NOMO-1 treated with DMSO at 0.1 percent for 48 hours (cell line): ENCODE measurements around the gene GLRA2.

Experiments
- DNase-seq: peaks from one replicate; lab custom pipeline; 2025; ENCODE audit not compliant: unreplicated experiment; lab: John Stamatoyannopoulos, UW

GLRA2 gene

DNA sequence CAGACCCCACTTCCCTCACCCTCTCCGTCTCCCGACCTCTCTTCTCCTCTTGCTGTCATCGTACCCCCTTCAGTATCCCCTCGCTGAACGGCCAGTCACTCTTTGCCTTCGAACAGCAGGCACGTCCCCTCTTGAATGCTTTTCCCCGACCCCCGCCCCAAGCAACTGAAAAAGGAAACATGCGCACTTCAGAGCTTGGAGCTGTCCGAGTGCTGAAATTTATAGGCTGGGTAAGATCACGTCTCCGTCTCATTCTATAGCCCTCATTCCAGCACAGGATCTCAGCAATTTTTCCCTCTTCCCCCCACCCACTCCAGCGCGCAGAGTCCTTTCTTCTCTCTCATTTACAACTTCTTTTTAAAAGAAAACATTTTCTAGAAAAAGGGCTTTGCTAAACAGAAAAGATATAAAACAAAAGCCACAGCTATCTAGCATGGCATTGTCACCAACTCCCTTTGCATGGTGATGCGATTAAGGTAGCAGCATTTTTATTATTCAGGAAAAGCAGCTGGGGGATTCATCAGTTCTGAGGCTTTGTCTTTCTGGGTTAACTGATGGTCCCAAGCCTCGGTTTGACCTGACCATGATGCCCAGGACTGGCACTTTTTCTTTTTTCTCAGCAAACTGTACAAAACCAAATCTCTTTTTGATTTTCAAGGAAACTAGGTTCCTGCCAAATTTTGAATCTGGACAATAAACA is at the start of gene GLRA2:
GLRA2 (plus strand) TSS at position 247 of the 700 bp plus-strand sequence. CDS start 522 bp downstream, outside the sequence.
- no peak for DNase-seq

DNA sequence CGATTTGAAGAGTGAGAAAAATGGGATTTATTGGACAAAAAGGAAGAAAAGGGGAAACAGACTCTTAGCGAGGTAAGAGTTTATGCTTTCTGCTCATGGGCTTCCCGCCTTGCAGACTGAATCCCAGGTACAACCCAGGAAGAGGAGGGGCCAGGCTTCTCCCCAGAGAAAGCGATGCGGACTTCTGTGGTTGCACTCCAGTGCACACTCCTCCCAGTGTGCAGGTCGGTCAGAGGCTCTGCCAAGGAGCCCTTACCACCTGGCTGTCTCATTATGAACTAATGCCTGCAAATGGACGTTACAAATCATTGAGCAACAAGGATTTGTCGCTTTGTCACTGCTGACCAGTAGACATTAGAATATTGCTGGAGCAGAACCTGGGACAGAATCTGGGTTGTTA is 39.9 kb upstream of the GLRA2 start:
- no peak for DNase-seq

DNA sequence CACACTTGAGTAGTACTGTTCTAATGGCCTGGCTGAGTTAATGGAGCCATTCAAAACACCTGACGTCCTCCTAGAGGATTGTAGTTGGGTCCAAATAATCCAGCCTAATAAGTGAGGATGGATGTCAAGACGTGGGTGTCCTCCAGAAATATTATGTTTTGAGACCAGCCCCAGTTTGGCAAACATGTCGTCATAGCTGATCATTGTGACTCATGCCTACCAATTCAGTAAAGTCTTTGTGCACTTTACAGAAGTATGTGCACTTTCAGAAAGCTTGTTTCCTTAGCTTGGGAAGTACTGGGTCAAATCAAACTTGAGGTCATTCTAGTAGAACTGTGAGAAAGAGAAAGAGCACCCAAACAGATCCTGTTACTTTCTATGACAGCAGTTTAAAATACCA is 37.6 kb upstream of the GLRA2 start:
- DNase-seq: no peak

DNA sequence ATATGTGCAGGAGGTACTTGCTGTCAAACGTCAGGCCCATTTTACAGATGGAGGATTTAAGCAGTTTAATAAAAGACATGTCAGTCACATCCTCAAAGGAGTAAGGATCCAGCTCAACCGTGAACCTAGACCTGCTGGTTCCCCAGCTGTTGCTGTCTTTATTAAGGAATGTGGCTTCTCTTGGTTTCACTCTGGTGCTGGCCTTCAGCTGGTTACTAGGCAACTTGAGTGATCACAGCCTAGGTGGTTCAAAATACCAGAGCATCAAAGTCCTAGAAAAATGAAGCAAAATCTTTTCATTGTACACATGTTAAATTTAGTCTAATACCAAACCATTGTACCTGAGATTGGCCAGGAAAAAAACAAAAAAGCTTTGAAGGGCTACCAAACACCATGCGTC is 32.7 kb upstream of the GLRA2 start:
- no peak for DNase-seq

DNA sequence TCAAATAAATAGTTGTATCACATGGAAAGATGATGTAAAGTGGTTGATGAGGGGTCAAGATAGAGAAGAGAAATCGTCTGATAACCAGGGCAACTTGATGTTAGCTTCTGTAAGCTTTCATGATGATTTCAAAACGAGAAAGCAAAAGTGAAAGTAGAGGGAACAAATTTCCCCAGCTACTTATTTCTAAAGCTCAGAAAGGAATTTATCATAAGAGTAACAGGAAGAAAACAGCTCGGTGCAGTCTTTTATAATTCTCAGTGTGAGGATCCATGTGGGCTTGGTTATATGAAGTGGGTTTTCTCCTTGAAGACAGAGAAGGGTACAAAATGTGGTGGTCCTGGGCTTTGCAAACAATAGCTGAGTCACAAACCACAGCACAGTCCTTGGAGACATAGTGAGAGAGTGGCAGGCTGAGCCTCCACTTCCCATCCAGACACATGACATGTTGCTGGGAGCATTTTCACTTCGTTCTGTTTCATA is 32.1 kb upstream of the GLRA2 start:
- DNase-seq: peak; percentile 59

DNA sequence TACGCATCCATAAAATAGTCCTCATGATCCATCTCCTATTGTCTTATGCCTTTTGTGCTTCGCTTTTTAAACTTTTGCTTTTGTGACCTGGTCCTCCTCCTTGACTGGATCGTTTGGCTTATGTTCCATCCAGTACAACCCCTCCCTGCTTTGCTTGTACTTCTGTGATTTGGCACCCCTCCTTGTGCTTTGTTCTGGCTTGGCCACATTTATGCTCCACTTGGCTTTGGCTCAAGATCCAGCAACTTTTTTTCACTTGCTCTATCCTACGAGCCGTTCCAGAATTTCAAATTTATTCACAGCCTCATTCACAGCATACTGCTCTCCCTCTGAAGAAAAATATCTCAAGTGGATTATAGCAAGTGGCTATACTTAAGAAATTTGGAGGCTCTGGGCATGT is 28.0 kb upstream of the GLRA2 start:
- no peak for DNase-seq

DNA sequence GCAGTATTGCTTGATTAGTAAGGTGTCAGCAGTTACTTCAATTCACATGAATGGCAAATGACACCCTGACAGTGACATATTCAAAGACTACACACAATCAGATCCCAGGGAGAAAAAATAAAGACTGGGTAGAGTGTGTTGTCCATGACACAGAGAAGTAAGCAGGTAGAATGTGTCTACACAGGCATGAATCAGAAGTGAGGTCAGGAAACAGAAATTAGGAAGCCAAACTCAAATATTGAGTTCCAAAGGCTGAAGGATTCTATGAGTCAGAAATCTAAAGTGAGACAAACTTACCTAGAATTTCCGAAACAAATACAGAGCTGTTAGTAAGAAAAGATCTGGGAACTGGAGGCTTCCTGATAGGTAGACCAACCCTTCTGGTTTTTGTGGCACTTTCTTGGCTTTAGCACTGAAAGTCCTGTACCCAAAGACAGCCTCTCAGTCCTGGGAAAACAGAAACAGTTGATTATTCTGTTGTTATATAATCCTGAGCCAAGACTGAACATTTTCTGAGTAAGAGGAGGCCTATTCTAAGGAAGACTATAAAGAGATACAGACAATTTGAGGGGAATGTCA is 24.3 kb upstream of the GLRA2 start:
- DNase-seq: no peak

DNA sequence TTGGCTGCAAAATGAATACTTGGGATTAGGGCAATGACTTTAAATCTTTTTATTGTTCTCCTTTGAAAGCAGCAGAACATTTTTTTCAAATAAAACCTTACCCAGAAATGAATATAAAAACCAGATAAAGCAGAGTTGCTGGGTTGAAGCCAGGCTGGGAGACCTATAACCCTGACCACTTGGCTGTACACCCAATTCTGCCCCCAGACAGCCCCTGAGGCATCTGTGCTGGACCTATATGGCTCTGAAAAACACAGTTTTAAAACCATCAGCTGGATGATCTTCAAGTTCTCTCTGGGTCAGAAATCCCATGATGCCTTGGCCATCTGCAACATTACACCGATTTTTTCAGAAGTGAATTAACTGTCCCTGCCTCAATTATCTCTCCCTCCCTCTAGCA is 23.7 kb upstream of the GLRA2 start:
- no peak for DNase-seq

DNA sequence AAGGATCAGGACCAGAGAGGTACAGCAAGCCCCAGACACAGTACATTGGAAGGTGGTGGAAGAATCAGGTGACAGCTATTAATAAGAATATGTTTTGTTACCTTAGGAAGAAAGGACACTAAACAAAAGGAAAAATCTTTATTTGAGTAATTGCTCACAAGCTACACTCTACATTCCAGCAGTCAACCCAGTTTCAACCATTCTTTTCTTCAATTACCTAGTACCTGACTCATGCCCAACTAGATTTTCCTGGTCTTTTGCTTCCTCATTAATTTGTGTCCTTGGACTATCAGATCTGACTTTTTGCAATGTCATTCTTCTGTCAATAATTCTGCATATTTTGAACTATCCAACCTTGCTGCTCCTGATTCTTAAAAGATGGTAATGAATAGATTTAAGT is 22.5 kb upstream of the GLRA2 start:
- DNase-seq: no peak

DNA sequence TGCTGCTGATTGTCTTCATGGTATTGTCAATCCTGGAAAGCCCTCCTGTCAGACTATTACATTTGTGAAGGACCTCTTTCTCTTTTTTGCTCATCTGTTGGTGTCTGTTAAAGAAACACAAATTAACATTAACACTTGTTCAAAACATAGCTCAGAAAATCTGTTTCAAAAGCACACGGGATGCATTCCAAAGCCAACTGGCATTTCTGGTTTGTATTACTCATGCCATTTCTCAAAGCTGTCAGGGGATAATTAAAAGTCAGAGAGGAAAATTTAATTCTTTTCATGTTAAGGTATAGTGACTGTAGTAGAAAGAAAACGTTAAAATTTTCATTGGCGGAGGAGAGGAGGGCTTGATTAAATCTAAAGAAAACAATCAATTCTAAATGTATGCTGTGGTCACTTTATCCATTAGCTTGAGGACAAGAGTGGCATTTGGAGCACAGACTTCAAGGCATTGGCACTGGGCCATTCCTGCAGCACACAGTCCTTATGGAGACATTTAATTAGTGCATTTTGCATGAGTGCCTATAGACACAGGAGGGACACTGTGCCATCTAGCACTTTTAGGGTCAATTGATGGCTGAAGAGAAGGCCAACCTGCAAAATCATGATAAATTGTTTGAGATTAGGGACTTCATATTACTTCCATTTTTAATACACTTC is 21.2 kb upstream of the GLRA2 start:
- DNase-seq: no peak

DNA sequence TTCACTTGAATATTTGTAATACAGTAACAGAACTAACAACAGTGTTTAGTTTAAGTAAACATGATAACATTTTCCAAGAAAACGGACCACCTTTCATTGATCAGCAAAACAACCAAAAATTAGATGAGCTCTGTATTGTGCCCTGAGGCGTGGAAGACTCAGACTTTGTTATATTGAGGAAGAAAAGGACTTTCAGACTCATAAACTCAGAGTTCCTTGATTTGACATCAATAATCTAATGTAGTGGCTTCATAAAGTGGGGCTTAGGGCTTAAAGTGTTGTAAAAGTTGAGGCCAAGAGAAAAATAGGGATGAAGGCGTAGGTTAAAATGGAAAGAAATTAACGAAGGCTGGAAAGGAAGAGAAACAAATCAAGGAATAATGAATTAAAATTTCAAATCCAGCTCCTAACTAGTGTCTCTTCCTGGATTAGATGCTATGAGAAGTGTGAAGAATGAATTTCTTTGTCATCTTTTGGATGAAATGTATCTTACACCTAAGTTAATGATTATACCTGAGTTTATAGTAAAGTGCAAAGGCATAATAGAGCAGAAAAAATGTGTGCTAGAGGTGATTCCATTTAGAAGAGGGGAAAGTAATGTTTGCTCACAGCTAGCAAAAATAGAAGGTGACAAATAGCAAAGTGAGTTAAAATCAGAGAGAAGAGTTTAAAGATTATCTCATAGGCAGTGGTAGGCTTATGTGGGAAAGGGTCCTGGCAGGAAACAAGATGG is 19.8 kb upstream of the GLRA2 start:
- no peak for DNase-seq

DNA sequence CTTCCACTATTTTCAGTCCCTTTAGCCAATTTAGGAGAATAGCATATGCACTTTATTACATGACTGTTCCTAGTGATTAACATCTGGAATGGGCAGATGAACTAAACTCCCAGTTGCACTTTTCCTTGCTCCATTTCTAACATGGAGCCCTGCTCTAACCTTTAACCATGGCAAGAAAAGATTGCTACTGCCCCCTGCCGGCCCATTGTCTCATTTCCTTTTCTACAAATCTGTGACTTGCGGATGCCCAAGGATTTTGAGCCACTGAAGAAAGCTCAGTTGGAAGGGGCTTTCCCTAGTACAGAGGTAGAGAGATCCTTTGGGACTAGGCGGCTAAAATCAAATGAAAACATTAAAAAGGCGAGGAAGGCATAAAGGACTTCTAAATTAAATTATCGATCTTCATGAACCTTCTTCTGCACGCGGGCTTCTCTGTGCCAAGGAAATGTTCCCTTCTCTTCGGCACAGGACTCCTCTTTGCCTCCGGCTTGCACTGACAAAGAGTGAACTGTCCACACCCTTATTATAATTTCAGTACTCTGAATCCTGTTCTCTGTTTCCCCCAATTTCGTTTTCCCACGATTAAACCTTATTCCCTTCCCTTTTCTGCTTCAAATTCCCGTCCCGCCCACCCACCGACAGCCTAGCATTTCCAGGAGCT is 577 bp upstream of the GLRA2 start:
- DNase-seq: peak; percentile 5

DNA sequence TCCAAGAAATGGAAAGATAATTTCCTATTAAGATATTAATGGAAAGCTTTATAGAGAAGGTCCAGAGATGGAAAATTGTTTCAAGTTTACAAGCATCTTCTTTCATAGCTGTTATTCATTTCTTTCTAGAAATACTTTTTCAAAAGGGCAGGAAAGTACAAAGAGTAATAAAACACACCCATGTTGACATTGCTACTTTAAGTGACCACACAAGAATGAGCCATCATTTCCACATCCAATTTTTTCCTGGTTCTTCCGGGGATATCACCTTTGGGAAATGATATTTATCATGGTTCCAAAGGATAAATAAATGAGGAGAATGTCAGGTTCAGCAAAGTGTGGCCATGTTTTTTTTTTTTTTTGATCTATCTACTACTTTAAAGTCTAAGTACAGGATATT is 4.5 kb downstream of the GLRA2 start:
- no peak for DNase-seq

DNA sequence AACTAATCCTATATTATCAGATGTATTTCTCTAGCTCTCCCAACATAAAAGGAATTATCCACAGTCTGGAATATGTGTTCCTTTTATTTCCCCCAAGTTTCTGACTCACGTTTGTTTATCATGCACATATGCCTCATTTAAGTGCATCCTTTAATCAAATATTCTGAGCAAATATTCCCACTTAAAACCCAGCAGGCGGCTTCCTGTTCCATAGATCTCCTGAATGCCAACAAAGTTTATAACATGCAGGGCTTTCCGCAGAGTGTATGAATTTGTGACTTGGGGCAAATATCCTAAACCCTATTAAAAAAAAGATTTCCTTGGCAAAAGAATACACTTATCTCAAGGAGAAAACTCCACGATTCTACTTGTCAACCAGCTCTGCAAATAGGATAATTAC is 16.9 kb downstream of the GLRA2 start:
- no peak for DNase-seq

DNA sequence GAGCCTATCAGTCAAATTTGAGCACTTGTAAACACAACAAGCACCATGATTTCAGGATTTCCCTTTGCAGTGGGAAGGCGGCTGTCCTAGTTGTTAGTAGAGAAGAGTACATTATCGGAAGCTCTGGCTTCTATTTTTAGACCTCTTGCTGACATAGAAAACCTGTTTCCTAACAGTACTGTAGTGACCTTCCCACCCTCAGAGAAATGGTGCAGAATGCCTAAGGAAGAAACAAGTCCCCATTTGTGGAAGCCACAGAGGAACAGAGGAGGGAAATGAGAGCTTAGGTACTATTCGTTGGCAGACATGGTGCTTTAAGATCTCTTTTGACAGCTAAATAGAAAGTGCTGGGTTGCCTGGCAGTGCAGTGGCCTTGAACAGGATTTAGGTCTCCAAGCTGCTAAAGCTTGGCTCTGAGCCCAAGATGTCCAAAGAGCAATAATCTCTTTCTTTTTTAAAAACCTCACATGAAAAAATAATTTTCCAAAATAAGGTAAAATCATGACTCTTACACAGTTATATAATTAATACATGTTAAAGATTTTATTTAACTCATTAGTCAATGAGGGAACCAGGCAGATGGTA is 24.9 kb downstream of the GLRA2 start:
- DNase-seq: no peak

DNA sequence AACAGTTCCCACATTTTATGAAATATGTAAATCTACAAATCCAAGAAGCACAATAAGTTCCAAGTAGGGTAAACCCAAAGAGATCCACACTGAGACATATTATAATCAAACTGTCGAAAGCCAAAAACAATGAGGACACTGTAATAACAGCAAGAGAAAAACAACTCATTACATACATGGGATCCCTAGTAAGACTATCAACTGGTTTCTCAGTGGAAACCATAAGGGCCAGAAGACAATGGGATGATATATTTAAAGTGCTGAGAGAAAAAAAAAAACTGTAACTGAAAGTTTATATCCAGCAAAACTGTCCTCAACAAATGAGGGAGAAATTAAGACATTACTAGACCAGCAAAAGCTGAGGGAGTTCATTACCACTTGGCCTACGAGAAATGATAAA is 34.7 kb downstream of the GLRA2 start:
- no peak for DNase-seq

DNA sequence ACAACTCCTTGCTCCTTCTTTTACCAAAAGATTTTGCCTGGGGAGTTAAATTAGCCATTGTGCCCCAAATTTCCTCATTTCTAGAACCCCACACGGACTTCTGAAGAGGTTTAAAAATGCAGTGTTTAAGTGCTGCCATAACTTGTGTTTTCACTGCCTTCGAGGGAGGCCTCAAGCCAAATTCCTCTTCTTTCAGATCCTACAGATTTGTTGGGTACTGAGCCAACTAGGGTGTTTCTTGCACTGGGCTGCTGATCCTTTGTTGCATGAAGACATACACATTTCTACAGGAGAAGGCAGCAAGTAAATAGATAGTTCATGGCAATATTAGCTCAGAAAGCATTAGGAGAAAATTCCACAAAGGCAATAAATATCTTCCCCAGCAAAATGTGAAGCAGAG is 43.8 kb downstream of the GLRA2 start:
- DNase-seq: no peak

DNA sequence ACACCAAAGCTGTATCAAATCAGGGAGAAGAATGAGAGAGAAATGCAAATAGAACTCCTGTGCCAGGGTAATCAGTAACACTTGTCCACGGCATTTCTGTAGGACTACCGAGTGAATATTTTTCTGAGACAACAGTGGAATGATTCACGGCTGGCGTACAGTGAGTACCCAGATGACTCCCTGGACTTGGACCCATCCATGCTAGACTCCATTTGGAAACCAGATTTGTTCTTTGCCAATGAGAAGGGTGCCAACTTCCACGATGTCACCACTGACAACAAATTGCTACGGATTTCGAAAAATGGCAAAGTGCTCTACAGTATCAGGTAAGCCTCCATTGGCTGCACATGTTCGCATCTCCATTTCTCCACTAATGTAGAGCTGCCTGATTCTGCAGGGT is 51.7 kb downstream of the GLRA2 start:
- no peak for DNase-seq

DNA sequence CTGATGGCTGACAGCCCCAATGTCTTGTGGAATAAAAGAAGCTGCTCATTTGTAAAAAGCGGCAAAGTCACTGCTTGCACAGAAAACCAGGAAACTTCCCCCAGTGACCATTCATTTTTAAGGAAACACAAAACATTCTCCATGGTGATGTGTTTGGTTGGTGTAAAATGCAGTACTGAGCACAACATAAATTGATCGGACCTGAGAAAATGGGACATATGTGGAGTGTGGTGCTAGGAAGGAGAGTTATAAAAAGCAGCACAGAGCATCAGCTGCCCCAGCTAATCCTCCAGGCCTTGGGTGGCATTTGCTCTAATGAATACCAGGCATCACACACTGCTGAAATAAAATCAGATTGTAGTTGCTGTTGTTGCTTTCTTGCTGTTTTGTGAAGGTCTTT is 55.2 kb downstream of the GLRA2 start:
- no peak for DNase-seq

DNA sequence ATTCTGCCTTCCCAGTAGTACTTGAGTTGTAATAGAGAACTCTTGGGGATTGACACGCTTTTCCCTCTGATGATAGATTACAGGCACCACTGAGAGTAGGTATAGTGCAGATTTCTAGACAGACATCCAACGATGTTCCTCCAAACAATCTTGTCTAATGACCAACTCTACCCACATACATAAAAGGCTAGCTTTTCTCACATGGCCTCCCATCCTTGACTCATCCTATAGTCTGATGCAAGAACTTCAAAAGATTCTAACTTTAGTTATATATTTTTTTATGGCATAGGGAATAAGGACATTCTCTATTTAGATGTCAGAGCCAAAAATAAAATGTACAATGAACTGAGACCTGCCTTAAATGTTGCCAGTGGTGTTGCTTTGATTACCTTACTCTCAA is 60.9 kb downstream of the GLRA2 start:
- DNase-seq: no peak
